GM18511 (cell line): Measurements from ENCODE around the gene ENTPD8.
"Not testable (repeated sequence)": the region's sequence is repeated elsewhere in the genome, so short reads cannot be mapped to it uniquely, and the experiment has no call there.

Experiments used
- ATAC-seq: cut with Tn5 transposase; IDR thresholded peaks from one replicate; pipeline ENCODE4 v1.9.1; 2021; ENCODE audit warnings: mild to moderate bottlenecking, moderate library complexity; ENCODE audit not compliant: unreplicated experiment

The ENTPD8 gene

DNA sequence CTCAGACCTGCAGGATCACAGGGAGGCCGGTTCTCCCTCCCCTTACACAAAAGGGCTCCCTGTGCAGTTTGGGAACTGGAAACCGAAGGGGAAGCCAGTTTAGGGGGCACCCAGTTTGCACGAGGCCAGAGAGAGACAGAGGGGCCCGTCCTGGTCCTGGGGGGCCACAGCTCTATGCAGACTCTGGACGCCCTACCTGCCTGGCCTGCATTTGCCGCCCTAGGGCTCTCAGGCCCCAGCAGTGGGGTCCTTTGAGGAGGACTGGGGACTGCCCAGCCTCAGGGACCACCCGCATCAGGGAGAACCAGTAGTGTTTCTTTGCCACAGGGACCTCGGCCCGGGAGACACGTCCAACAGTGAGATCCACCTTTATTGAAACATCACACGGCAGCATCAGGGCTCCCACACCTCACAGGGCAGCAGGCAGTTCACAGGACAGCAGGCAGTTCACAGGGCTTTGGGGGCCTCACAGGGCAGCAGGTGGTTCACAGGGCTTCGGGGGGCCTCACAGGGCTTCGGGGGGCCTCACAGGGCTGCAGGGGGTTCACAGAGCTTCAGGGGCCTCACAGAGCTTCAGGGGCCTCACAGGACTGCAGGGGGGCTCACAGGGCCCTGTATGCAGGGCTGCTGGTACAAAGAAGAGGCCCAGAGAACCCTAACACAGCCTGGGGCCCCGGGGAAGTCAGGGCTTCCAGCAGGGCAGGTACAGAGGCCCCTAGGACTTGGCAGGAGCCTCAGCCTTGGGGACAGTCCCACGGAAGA lies 18.6 kb upstream of the ENTPD8 start:
- ATAC-seq, result no peak

DNA sequence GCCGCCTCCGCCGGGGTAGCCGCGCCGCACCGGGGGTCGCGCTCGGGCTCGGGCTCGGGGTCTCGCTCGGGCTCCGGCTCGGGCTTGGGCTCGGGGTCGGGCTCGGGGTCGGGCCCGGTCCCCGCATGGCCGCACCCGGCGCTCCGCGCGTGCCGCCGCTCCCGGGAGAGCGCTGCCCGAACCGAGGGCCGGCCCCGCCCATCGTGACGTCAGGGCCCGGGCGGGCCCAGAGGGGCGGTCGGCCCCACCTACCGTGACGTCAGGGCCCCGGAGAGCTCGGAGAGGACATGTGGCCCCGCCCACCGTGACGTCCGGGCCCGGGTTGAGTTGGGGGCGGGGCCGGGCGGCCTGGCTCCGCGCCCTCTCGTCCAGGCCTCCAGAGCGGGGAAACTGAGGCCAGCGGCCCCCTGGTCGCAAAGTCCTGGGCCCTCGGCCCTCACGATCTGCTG lies 18.0 kb upstream of the ENTPD8 start, which contains the start of gene NSMF:
TSS of gene NSMF (minus strand) at position 183 of the 449 bp plus-strand sequence. CDS start 232 bp downstream, outside the sequence.
- peak; percentile 61 for ATAC-seq

DNA sequence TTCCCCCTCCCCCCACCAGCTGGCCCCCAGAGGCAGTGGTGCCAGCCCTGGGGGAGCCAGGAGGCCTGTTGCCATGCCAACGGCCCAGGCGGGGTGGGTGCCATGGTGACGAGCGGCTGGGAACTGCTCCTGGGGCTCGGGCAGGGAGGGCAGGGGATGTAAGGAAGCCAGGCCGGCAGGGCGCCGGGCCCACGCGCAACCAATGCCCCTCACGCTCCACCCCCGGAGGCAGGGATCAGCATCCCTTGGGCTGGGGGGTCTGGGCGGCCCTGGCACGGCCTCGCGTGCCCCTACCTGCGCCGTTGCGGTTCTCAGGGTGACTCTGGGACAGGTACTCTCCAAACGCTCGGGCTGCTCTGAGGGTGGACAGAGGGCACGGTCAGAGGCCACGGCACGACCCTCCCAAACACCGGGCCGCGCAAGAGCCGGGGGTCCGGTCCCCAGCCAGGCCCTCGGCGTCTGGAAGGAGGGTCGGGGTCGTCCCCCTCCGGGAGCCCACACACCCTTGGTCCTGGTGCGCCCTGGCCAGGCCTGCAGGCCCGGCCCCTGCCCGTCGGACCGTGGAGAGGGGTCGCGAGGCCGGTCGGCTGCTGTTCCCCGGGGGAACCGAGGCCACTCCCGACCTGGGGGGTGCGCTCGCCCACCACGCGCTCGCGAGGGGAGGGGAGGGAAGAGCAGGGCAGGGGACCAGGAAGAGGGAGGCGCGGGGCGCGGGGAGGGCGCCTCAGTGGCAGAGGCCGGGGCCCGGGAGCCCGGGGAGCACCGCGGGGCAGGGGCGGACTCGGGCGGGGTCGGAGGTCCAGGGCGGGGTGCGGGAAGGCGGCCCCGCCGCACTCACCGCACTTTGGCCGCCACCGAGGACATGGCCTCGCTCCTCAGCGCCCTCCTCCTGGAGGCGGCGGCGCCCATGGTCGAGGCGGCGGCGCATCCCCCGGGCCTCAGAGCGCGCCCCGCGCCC lies 17.3 kb upstream of the ENTPD8 start:
- peak; percentile 26 for ATAC-seq

DNA sequence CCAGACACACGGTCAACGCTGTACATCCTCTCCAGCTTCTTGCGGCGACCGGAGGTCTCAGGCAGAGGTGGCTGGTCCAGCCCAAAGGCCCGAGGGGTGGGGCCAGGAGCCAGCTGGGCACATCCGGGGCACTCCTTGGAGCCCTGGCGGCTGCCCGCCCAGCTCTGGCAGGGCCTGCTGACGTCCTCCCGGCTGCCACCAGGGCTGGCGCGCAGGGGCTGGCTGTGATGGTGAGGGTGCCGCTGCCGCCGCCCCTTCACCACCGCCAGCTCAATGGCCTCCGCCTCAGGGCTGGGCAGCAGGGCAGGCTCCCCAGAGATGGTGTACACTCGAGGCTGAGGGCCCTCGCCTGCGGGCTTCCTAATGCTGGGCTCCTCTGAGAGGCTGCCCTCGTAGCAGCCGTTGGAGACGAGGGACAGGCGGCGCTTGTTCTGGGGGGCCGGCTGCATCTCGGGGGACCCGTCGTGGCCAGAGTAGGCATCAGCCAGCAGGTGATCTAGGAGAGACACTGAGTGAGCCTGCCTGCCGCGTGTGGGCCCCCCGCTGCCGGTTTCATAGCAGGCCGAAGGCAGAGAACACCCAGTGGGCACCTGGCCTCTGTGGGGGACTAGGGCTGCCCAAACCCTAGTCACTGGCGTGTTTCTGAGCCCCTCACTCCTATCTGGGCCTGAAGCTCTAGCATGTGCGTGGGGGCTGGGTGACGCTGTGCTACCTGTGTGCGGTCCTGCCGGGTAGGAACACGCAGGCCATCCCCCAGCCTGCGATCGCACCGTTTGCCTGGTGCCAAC lies 16.4 kb upstream of the ENTPD8 start:
- ATAC-seq, result no peak

DNA sequence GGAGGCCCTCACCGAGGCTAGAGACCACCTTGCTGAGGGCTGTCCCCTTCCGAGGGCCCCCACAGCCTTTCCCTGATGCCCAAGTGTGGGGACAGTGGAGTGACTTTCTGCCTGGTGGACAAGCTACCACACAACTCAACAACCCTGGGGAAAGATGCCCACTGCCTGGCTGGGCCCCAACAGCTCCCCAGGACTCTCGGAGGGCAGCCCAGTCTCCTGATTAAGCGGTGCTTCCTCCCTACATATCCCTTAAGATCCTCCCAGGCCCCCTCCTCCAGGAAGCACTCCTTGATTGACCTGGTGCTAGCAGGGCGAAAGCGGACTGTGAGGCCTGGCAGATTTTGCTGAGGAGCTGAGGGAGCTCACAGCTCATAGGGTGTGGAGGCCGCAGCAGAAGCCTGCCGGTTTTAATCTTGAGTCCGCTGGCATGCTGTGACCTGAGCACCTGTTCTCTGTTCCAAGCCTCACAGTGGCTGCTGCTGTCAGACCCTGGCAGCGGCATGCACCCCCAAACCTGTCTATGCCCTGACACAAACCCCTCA lies 15.8 kb upstream of the ENTPD8 start:
- ATAC-seq, result no peak

DNA sequence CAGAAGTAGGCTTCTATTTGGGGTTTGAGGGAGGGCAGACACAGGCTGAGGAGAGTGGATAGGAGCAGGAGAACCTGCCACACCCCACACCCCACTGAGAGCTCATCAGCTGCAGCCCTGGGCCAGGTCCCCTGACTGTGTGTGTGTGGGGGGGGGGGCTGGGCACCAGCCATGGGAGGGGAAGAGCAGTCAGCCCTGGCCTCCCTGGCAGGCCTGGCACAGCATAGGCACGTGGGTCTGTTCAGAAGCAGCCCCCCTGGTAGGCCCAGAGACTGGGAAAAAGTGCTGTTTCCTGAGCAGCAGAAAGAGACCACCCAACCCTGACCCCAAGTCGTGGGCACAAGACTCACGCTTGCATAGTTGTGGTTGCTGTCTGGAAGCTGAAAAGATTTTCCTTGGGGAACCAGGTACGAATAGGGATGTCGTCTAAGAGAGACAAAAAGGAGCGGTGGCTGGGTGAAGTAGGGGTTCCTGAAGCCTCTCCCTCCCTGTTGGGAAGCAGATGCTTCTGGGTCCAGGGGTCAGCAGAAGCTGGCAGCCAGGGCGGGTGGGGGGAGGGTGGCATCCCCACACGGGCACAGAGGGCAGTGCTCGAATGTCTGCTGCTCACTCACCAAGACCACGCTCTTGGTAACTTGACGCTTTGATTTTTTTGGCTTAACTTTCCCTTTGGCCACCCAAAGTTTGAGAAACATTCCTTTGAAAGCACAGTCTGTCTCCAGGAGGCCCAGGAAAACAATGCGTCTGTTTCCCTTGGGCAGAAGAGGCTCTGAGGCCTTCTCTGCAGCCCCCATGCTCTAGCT lies 15.1 kb upstream of the ENTPD8 start:
- ATAC-seq, result no peak

DNA sequence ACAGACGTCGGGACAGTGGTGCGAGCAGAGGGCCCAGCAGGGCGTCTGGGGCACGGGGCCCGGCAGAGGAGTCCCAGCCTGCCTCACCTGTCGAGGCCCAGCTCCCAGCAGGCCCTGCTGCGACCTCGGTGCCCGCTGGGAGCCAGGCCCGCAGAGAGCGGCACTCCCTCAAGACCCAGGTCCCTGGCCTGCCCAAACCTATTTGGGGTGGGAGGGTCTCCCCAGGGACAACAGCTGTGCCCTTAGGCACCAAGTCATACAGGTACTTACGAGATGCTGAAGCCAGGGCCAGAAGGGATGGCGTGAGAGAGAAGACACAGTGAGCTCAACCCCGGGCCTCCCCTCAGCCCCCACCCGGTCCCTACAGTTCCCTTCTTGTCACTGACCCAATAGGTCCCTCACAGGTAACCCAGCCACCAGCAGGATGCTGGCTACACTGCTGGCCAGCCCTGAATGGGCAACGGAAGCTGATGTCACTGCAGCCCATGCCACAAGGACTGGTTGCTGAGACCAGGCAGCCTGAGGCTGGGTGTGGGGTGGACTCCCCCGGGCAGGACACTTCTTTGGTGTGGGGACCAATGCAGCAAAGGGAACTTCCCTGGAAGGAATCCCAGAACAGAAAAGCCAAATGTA lies 14.3 kb upstream of the ENTPD8 start:
- ATAC-seq, result no peak

DNA sequence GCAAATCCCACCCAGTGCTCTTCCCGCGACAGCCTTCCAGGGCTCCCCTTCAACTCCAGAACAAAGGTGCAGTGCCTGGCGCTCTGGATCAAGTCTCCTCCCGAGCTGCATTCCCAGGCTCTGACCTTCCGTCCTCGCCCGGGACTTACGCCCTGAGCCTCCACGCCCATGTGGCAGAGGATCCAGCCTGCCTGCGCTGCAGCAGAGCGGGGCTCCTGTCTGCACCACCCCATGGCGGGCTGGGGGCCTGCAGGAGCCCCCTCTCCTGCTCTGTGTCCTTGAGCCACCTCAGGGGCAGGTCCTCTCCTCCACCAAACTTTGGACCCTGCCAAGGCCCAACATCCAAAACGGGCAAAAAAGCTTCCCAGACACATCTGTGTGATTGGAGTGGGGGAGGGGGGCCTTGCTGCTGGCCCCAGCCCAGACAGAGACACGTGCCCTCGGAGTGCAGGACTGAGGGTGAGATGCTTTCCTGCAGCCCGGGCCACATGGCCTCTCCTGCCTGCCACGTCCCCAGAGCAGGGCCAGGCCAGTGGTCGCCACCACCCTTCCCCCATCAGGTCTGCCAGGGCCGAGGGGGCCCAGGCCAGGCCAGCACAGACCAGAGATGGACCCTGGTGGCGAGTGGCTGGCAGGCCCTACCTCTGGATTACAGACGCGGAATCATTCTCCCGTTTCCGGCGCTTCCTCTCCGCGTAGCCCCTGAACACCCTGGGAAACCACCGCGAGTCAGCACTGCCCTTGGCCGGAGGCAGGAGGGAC lies 13.6 kb upstream of the ENTPD8 start:
- ATAC-seq, result no peak

DNA sequence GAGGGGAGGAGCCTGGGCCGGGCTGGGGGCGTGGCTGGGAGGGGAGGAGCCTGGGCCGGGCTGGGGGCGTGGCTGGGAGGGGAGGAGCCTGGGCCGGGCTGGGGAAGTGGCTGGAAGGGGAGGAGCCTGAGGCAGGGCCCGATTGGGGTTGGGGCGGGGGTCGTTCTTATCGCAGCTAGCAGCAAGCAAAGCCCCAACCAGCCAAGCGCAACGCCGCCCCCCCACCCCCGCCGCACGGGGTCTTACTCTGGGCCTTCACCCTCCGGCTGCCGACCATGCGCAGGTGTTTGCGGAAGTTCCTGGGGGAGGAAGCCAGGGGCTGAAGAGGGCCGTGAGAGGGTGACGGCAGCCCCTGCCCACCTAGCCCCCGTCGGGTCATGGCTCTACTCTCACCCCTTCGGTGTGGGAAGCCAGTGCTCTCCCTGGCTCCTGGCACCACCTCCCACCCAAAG lies 13.0 kb upstream of the ENTPD8 start:
- ATAC-seq, result peak; percentile 40

DNA sequence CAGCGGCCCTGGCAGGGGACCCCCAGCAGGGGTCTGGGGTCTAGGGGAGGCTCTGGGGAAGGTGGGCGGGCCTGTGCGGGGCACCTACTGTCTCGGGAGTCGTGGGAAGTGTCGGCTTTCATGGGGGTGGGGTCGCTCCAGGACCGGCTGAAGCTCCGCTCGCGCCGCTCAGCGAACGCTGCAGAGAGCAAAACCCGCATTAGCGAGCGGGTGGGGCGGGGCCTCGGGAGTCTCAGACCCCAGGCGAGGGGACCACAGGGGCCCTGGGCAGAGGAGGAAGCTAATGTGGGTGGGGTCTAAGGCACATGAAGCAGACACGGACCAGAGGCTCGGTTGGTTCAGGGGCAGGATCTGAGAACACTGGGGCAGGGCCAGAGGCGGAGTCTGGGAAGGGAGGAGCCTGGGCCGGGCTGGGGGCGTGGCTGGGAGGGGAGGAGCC lies 12.5 kb upstream of the ENTPD8 start:
- peak; percentile 71 for ATAC-seq

DNA sequence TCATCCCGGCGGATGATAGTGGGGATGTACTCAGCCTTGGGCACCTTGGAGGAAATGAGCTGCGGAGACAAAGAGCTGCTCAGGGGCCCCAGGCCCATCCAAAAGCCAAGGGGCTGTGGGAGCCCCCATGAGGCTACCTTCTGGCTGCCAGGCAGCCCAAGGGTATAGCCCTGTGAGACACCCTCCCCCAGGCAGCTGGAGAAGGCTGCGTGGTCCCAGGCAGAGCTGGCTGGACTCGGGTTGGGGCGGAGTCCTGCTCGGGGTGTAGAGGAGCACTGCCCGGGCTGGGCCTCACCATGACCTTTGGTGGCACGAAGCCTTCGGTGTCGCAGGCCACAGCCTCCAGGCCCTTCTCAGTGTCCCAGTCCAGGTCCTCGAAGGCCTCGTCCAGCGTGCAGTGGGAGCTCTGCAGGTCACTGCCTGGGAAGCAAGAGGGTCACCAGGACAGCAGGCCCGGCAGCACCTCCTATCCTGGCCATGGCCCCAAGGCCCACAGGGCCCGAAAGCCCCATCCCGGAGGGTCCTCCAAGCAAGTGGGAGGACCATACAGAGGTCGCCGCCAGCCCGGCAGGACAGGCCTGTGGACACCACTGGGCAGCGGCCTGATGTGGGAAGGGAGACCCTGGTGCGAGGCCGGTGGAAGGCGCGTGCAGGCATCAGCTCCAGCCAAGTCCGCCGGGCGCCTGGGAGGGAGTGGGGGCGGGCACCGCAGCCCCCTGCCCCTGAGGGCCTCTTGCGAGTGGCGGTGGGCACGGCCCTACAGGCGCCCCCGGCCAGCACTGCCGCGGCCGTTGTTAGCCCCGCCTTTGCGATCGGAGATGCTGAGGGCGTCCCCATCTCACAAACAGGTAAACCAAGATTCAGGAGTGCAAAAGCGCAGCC lies 11.8 kb upstream of the ENTPD8 start:
- no peak for ATAC-seq

DNA sequence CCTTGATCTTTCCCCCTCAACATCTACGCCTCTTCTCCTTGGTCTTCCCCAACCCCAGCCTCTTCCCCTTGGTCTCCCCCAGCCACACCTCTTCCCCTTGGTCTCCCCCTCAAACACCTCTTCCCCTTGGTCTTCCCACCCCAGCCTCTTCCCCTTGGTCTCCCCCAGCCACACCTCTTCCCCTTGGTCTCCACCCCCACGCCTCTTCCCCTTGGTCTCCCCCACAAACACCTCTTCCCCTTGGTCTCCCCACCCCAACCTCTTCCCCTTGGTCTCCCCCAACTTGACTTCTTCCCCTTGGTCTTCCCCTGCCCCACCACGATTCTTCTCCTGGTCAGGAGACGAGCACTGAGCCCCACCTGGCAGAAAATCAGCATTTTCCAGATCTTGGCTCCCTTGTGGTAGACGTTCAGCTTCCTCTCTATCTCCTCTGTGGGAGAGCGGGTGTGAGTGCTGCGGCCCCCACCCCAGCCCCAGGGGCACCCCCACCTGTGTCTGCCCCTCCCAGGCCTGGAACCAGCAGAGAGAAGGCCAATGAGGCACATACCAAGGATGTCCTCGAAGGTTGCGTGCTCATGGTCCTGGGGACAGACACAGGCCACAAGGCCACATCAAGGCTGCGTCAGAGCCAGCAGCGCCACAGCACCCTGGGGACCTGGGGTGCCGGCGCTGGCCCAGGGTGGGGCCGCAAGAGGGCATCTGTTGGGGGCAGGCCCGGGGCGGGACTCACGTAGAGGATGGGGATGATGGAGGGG lies 11.0 kb upstream of the ENTPD8 start:
- ATAC-seq, result no peak

DNA sequence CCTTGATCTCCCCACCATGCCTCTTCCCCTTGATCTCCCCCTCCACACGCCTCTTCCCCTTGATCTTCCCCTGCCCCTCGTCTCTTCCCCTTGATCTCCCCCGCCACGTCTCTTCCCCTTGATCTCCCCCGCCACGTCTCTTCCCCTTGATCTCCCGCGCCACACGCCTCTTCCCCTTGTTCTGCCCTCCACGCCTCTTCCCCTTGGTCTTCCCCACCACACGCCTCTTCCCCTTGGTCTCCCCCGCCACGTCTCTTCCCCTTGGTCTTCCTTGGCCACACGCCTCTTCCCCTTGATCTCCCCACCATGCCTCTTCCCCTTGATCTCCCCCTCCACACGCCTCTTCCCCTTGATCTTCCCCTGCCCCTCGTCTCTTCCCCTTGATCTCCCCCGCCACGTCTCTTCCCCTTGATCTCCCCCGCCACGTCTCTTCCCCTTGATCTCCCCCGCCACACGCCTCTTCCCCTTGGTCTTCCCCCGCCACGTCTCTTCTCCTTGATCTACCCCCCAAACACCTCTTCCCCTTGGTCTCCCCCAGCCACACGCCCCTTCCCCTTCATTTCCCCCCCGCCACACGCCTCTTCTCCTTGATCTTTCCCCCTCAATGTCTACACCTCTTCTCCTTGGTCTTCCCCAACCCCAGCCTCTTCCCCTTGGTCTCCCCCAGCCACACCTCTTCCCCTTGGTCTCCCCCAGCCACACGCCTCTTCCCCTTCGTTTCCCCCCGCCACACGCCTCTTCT lies 10.3 kb upstream of the ENTPD8 start:
- not testable (repeated sequence) for ATAC-seq

DNA sequence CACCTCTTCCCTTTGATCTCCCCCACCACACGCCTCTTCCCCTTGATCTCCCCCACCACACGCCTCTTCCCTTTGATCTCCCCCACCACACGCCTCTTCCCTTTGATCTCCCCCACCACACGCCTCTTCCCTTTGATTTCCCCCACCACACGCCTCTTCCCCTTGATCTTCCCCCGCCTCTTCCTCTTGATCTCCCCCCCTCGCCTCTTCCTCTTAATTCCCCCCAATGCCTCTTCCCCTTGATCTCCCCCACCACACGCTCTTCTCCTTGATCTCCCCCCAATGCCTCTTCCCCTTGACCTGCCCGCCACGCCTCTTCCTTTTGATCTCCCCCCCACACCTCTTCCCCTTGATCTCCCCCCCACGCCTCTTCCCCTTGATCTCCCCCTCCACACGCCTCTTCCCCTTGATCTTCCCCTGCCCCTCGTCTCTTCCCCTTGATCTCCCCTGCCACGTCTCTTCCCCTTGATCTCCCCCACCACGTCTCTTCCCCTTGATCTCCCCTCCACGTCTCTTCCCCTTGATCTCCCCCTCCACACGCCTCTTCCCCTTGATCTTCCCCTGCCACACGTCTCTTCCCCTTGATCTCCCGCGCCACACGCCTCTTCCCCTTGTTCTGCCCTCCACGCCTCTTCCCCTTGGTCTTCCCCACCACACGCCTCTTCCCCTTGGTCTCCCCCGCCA lies 9.5 kb upstream of the ENTPD8 start:
- not testable (repeated sequence) for ATAC-seq

DNA sequence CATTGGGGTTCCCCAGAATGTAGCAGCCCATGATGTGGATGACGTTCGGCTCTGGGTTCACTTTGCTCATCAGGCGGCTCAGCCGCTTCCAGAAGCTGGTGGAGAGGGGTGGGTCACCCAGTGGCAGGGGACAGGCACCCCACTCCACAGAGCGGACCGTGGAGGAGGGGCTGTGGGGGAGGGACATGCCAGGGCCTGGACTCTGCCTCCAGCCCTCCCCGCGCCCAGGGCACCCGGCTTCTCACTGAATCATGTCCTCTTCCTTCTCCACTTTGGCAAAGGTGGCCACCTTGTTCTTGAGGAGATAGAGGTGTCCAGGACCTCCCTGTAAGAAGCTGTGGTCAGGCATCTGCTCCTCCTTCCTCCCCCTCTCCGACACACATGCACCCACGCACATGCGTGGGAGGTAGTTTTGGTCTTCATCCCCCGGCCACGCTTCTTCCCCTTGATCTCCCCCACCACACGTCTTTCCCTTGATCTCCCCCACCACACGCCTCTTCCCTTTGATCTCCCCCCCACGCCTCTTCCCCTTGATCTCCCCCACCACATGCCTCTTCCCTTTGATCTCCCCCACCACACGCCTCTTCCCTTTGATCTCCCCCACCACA lies 8.9 kb upstream of the ENTPD8 start:
- no peak for ATAC-seq
